ENCODE measurements around the gene RNF222.
"Not testable (repeated sequence)": the region's sequence is repeated elsewhere in the genome, so short reads cannot be mapped to it uniquely, and the experiment has no call there.

The RNF222 gene

DNA sequence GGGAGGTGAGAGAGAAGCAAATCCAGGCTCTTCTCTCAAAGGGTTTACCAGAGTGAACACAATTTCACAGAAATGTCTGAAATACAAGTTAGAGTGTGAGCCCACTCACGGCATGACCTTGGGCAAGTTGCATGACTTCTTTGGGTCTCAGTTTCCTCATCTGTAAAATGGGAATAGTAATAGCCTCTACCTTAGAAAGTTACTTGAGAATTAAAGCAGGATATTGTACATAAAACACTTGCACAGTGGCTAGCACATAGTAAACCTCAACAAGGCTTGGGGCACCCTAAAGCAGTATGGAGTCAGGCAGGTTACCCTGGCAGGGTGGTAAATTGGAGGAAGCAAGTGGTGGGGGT, 13.2 kb upstream of the RNF222 start:
- no peak for DNase-seq

DNA sequence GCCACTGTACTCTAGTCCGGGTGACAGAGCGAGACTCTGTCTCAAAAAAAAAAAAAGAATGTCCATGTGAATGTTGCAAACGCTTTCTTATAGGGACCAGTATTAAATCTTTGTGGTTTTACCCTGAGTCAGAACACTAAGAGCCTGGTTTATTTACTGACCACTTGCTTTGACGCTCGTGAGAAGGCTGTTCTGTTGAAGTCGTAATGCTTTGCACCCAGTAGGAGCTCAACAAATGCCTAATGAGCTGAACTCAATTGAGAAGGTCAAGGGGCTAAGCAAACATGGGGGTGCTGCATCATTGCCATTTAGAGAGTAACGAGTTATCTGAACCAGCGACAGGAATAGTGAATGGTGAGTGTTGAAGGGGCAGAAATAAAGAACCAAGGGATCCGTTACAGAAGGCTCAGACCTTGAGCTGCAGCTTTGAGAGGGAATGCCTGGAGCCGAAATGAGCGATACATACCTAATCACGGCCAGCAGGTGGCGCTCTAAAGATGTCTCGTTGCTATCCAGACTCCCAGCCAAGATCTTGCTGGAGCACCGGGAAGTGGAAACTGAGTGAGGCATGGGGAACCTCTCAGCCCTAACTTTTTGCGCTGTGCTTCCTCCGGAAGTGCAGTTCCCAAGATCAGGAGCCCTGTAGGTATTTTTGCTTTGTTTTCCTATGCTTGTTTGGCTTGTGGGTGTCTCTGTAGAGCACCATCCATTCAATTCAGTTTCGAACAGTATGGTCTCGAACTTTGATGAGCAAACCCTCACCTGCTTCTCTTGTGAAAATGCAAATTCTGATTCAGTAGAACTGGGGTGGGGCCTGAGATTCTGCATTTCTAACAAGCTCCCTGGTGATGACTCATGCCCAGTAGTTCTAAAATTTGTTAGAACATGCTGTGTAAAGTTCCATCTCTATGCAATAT, 12.6 kb upstream of the RNF222 start:
- DNase-seq, result peak; percentile 8 to 86 (median 68)

- DNase-seq, result no peak
These were observed 10.7 kb upstream of the RNF222 start for GRCh38 chr17:8408371-8408770.

DNA sequence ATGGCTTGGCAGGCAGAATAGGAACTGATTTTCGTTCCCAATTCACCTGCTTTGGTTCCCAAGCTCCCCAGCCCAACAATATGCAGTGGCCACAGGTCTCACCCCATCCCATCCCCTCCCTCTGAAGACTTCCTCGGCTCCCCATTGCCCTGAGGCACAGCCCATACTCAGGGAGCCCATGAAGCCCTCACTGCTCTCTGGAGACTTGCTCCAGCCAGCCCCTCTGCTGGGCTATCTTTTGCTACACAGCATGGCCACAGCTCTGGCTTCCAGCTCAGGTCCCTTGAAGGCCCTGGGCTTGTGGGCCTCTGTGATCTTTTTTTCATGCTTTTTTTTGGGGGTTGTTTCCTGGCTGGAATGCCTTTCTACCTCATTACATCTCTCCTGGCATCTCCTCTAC, 8.5 kb upstream of the RNF222 start:
- DNase-seq, result no peak

- no peak for DNase-seq
These were observed 7.9 kb upstream of the RNF222 start for GRCh38 chr17:8405499-8406016.

- DNase-seq, result no peak
These were observed 5.4 kb upstream of the RNF222 start for GRCh38 chr17:8402921-8403536.

GRCh38 chr17:8401107-8401506, 3.5 kb upstream of the RNF222 start:
- no peak for DNase-seq

GRCh38 chr17:8398980-8399379, 1.4 kb upstream of the RNF222 start:
- DNase-seq, result no peak

GRCh38 chr17:8394497-8394896, 3.1 kb downstream of the RNF222 start:
- DNase-seq, result not testable (repeated sequence)

DNA sequence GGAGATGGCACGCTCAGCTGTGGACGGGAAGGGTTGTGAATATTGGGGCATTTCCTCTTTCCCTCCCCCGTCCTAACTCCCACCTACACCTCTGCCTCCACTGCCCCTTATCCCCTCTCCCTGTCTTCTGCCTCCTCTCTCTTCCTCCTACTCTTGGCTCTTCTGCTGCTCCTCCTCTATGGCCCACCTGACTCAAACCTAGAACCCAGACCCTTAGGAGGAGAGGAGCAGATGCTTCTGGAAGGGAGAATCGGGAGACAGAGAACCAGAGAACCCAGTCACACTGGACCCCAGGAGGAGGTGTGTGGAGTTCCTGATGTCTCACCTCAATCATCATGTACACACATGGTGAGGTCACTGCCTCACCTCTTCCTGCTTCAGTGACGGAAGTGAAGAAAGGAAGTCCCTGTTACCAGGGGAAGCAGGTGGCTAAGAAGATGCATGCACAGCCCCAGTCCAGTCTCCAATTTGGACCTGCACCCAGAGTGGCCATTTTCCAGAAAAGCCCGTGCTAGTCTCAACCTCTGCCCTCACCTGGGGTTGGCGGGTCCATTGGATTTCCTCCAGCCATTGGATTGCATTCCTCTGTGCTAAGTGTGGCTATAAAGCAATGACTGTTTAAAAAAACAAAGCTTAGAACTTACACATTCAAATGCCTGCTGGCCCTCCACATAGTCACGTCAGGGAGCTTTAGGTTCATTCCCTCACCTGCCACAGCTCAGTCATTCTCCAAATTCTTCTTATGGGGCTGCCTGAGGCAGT, 4.0 kb downstream of the RNF222 start:
- no peak for DNase-seq

DNA sequence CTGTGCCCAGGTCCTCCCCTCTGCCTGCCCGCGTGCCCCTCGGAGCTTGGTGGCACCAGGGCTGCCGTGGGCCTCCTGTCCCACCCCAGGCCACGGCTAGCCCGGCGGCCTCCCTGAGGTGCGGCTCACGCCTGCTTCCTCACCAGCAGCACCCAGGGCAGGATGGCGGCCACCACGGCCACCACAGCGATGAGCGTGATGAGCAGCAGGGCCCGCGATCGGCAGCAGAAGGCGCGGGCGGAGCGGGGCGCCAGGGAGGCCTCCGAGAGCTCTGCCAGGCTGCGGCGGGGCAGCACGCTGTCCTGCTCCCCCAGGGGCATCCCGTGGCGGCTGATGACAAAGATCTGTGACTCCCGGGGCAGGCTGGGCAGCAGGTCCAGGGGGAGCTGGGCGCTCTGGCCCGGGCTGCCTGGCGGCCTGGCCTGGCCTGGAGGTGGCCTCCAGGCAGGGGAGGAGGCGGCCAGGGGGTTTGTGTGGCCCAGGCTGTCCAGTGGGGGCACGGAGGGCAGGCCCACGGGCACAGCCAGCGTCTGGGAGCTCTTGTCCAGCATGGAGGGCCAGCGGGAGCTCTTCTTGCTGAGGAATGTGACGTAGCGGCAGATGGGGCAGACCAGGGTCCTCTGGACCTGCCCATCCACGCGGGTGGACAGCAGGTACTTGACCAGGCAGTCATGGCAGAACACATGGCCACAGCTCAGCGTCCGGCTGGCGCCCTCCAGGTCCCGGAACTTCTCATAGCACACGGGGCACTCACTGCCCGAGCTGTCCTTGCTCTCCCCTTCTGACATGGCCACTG, 4.8 kb downstream of the RNF222 start:
- DNase-seq, result no peak

DNA sequence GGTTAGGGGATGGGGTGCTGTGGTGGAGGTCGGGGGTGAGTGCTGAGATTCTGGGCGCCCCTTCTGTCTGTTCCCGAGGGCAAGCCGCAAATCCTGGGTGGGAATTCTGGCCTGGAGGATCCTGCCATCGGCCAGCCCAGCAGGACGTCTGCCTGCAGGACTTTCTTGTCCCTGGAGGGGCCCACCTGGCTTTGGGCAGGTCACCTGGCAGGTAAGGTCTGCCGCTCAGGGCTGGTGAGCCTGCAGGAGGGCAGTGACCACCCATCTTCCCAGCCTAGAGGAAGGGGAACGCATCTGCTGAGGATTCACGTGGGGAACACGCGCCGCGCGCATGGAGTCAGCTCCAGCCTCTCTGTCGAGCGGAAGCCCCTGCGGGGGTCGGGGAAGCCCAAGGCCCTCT, 5.4 kb downstream of the RNF222 start:
- no peak for DNase-seq

GRCh38 chr17:8391711-8392110, 5.9 kb downstream of the RNF222 start:
- DNase-seq, result no peak

- DNase-seq, result no peak
These were observed 9.5 kb downstream of the RNF222 start for GRCh38 chr17:8387914-8388651.

DNA sequence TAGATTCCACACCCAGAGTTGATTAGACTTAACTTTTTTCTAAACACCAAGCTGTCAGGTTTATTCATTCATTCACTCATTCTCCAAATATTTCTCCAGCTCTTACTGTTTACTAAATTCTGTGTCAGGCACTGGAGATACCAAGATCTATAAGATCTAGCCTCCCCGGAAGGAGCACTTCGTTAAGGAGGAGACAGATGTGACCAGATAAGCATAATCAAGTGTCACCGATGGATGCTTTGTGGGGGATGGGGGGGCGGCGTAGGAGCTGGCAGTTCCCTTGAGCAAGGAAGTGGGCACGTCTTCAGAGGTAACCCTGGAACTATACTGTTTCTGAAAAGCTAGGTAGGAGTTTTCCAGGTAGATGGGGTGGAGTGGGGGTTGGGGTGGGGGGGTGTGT, 10.8 kb downstream of the RNF222 start:
- no peak for DNase-seq

DNA sequence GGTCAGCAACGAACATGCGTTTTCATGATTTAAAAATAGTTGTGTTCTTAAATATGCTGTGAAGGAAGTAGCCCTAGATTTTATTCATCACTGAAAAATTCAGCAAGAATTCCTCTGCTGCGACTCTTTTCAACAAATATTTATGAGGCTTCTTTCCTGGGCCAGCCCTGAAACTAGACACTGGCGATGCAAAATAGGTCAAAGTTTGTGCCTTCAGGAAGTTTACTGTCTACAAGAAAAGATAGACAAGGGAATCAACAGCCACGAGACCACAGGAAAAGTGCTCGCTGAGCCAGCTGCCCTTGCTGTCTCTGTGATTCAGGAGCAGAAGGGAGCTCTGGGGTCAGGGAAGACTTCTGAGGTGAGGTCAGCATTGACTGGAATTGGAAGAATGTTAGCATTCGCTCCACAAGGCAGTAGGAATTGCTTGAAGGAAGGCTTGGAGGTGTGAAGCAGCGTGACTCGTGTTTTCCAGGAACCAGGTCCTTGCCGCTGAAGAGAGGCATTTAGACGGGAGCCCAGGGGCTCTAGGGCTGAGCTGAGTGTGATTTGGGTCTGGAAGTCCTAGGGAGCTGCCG, 12.7 kb downstream of the RNF222 start:
- DNase-seq, result no peak

- DNase-seq, result peak; percentile 78 to 98 (median 94)
These were observed 14.3 kb downstream of the RNF222 start, which contains the start of gene RPL26 for GRCh38 chr17:8383143-8383822. RPL26 (minus strand) TSS chr17:8383193; CDS start chr17:8382310, 883 bp downstream.

- no peak for DNase-seq
These were observed 14.8 kb downstream of the RNF222 start for GRCh38 chr17:8382880-8383142.

GRCh38 chr17:8382052-8382879, 15.4 kb downstream of the RNF222 start:
- DNase-seq, result no peak

DNA sequence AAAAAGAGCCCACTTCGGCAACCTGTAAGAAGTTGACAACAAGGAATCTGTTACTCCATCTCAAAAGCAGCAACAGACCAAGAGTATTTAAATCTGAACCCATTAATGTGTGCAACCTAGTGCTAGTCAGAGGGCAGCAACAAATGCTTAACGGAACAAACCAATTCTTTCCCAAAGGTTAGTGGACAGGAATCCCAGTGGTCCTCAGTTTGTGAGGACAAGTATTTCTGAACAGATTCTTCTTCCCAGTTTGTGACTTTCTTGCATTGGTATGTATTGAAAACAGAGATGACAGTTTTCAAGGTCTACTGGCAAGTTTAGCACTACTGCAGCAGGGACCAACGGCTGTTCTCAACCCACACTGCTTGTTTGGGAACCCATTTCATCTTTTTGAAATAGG, 17.6 kb downstream of the RNF222 start:
- DNase-seq, result no peak
